IMR-90 (cell line): ENCODE data around the gene ENPP3. TPM values are rescaled to one million over a fixed set of nuclear protein-coding genes. Genes with fewer than 3 reads are reported as not detected.

Source experiments
- ATAC-seq: fragments of 200-7000 bp; cut with Tn5 transposase; 2 replicates; pipeline ENCODE4 v1.9.1; 2020; ENCODE audit warnings: low read depth, mild to moderate bottlenecking, moderate library complexity
- BruUV-seq: library from RNA; stranded (reverse); fragments of 400-500 nt; replicated peaks from 2 replicates; lab custom pipeline; 2021; lab: Mats Ljungman, UMichigan
- CTCF ChIA-PET: fragments of 300-600 bp; formaldehyde crosslinking; extraction: SDS; loops from one replicate; lab custom pipeline; 2021; ENCODE audit warnings: antibody characterized with exemption; lab: Yijun Ruan, JAX
- POLR2A ChIA-PET: fragments of 300-600 bp; sonication (Branson Sonifier 250); formaldehyde crosslinking; loops from one replicate; lab custom pipeline; 2022; ENCODE audit warnings: antibody characterized with exemption; ENCODE audit not compliant: unreplicated experiment; lab: Charles Lee
- DNase-seq: peaks from one replicate; pipeline ENCODE4 v3.0.0; 2013
- H2AFZ ChIP-seq: replicated peaks from 2 replicates; pipeline ENCODE3; 2013; ENCODE audit warnings: low read length, mild to moderate bottlenecking; ENCODE audit not compliant: poor library complexity
- H2AK5ac ChIP-seq: 2 replicates; pipeline ENCODE4 v1.6.1; 2013; ENCODE audit warnings: low read depth, low read length, inconsistent platforms
- H2AK9ac ChIP-seq: replicated peaks from 2 replicates; pipeline ENCODE3; 2013; ENCODE audit warnings: mild to moderate bottlenecking, low read depth, low read length, moderate library complexity; ENCODE audit not compliant: poor library complexity
- H2BK120ac ChIP-seq: 2 replicates; pipeline ENCODE4 v1.6.1; 2013; ENCODE audit warnings: low read depth, low read length, inconsistent platforms
- H2BK15ac ChIP-seq: 3 replicates; pipeline ENCODE4 v1.6.1; 2013; ENCODE audit warnings: low read depth, low read length, inconsistent platforms
- H2BK20ac ChIP-seq: 2 replicates; pipeline ENCODE4 v1.6.1; 2013; ENCODE audit warnings: low read depth, mild to moderate bottlenecking, inconsistent platforms, low read length, moderate library complexity
- H2BK5ac ChIP-seq: 2 replicates; pipeline ENCODE4 v1.6.1; 2013; ENCODE audit warnings: mild to moderate bottlenecking, low read depth, low read length, inconsistent platforms; ENCODE audit not compliant: poor library complexity, severe bottlenecking
- H3K14ac ChIP-seq: replicated peaks from 2 replicates; pipeline ENCODE4 v1.6.1; 2013; ENCODE audit warnings: low read depth, low read length, inconsistent platforms
- H3K18ac ChIP-seq: 2 replicates; pipeline ENCODE4 v1.6.1; 2013; ENCODE audit warnings: low read depth, low read length, control low read depth
- H3K23ac ChIP-seq: 2 replicates; pipeline ENCODE4 v1.6.1; 2013; ENCODE audit warnings: low read depth, low read length, inconsistent platforms
- H3K27ac ChIP-seq: 2 replicates; pipeline ENCODE4 v1.5.1; 2013; ENCODE audit warnings: mild to moderate bottlenecking, control low read depth, low read length; ENCODE audit not compliant: insufficient read depth
- H3K27me3 ChIP-seq: 2 replicates; pipeline ENCODE4 v1.6.1; 2013; ENCODE audit warnings: low read length; ENCODE audit not compliant: control insufficient read depth, insufficient read depth
- H3K36me3 ChIP-seq: 2 replicates; pipeline ENCODE4 v1.6.1; 2013; ENCODE audit warnings: low read length, mixed read lengths; ENCODE audit not compliant: control insufficient read depth, insufficient read depth
- H3K4ac ChIP-seq: 2 replicates; pipeline ENCODE4 v1.6.1; 2013; ENCODE audit warnings: low read depth, low read length, inconsistent platforms
- H3K4me1 ChIP-seq: 2 replicates; pipeline ENCODE4 v1.6.1; 2013; ENCODE audit warnings: low read length, mixed read lengths; ENCODE audit not compliant: control insufficient read depth, insufficient read depth
- H3K4me2 ChIP-seq: 2 replicates; pipeline ENCODE4 v1.6.1; 2013; ENCODE audit warnings: low read depth, mild to moderate bottlenecking, control low read depth, low read length, moderate library complexity
- H3K4me3 ChIP-seq: 2 replicates; pipeline ENCODE4 v1.5.1; 2013; ENCODE audit warnings: low read depth, mild to moderate bottlenecking, control low read depth, low read length, moderate library complexity; ENCODE audit not compliant: insufficient read depth
- H3K56ac ChIP-seq: 2 replicates; pipeline ENCODE4 v1.6.1; 2013; ENCODE audit warnings: low read length, inconsistent platforms; ENCODE audit not compliant: insufficient read depth; ENCODE audit errors: extremely low read depth
- H3K79me1 ChIP-seq, 2 experiments: 2 replicates each; pipeline ENCODE4 v1.6.1; 2013; ENCODE audit warnings: low read length in 2 of 2, inconsistent platforms in 1 of 2, low read depth in 1 of 2
- H3K9ac ChIP-seq: 2 replicates; pipeline ENCODE4 v1.6.1; 2013; ENCODE audit warnings: low read depth, low read length, control low read depth
- H3K9me1 ChIP-seq: 2 replicates; pipeline ENCODE4 v1.6.1; 2013; ENCODE audit warnings: low read length, inconsistent platforms; ENCODE audit not compliant: insufficient read depth
- H3K9me3 ChIP-seq: 2 replicates; pipeline ENCODE4 v1.6.1; 2013; ENCODE audit warnings: low read length; ENCODE audit not compliant: control insufficient read depth, insufficient read depth
- H4K20me1 ChIP-seq: 2 replicates; pipeline ENCODE4 v1.6.1; 2013; ENCODE audit warnings: low read length, inconsistent platforms; ENCODE audit not compliant: insufficient read depth
- H4K5ac ChIP-seq: 2 replicates; pipeline ENCODE4 v1.6.1; 2013; ENCODE audit warnings: mild to moderate bottlenecking, low read depth, low read length, control low read depth
- H4K8ac ChIP-seq, 2 experiments: 2 replicates each; pipeline ENCODE4 v1.6.1; 2013; ENCODE audit warnings: low read depth in 2 of 2, low read length in 2 of 2, control low read depth in 1 of 2, inconsistent platforms in 1 of 2
- H4K91ac ChIP-seq: 2 replicates; pipeline ENCODE4 v1.6.1; 2013; ENCODE audit warnings: low read depth, low read length, inconsistent platforms; ENCODE audit not compliant: insufficient read depth
- BHLHE40 ChIP-seq: fragments of 150-350 bp; IDR thresholded peaks from 2 replicates; pipeline ENCODE4 v1.6.1; 2016; ENCODE audit warnings: mild to moderate bottlenecking, low read depth, low read length
- FOS ChIP-seq: fragments of 150-350 bp; IDR thresholded peaks from 2 replicates; pipeline ENCODE4 v1.6.1; 2016; ENCODE audit warnings: low read depth, low read length
- MAZ ChIP-seq: IDR thresholded peaks from 2 replicates; pipeline ENCODE4 v1.6.1; 2012; ENCODE audit warnings: low read depth, mild to moderate bottlenecking, low read length, improper control_type of control experiment, moderate library complexity, borderline replicate concordance
- MXI1 ChIP-seq: IDR thresholded peaks from 2 replicates; pipeline ENCODE4 v1.6.1; 2012; ENCODE audit warnings: low read depth, mild to moderate bottlenecking, low read length, moderate library complexity, borderline replicate concordance
- NFE2L2 ChIP-seq: fragments of 150-350 bp; IDR thresholded peaks from 2 replicates; pipeline ENCODE4 v1.6.1; 2016; ENCODE audit warnings: low read depth, mild to moderate bottlenecking, low read length
- POLR2A ChIP-seq: IDR thresholded peaks from 2 replicates; pipeline ENCODE4 v1.6.1; 2012; ENCODE audit warnings: mild to moderate bottlenecking, low read depth, low read length
- RAD21 ChIP-seq: IDR thresholded peaks from 2 replicates; pipeline ENCODE4 v1.6.1; 2012; ENCODE audit warnings: low read length, improper control_type of control experiment
- SMC3 ChIP-seq: fragments of 150-350 bp; IDR thresholded peaks from 2 replicates; pipeline ENCODE4 v1.6.1; 2016; ENCODE audit warnings: low read depth, mild to moderate bottlenecking, antibody characterized with exemption, low read length, moderate library complexity
- WGBS, 2 experiments: methylation state at CpG; one replicate each; pipeline versions ENCODE4 v1.1.5 to v1.1.7; 2013; ENCODE audit warnings: missing lambda C conversion rate in 2 of 2; ENCODE audit not compliant: insufficient read length in 1 of 2; ENCODE audit errors: extremely low coverage in 2 of 2; 5-methylcytosine and 5-hydroxymethylcytosine counted together
- dilution Hi-C: fragments of 300-500 bp; cut with HindIII; formaldehyde crosslinking; loops from one replicate; pipeline ENCODE4 v1.14.3; 2018; ENCODE audit warnings: low sequenced_read_pairs; ENCODE audit not compliant: unreplicated experiment
- in situ Hi-C: fragments of 300-500 bp; cut with MboI; formaldehyde crosslinking; loops from 3 replicates; pipeline ENCODE4 v1.14.3; 2019; ENCODE audit warnings: low sequenced_read_pairs, inconsistent platforms, mixed read lengths
- intact Hi-C: fragments of 100-400 bp; cut with micrococcal nuclease; formaldehyde crosslinking; loops from 2 replicates; pipeline ENCODE4 v1.10.0; 2022
- polyA plus RNA-seq, 3 experiments: library from polyadenylated mRNA; depleted of rRNA; stranded (reverse); fragments of >200 nt; gene quantifications; 2 replicates each; pipeline ENCODE4 v1.2.3, GENCODE V29; 2012; ENCODE audit warnings: low replicate concordance in 1 of 3
- total RNA-seq: library from RNA; depleted of rRNA; stranded (reverse); fragments of >200 nt; gene quantifications from 2 replicates; pipeline ENCODE4 v1.2.3, GENCODE V29; 2012
- TF ChIP-seq, protein P1 (sequence below): fragments of 150-350 bp; IDR thresholded peaks from 2 replicates; pipeline ENCODE4 v1.6.1; 2017; ENCODE audit warnings: mild to moderate bottlenecking, antibody characterized with exemption, low read length, low read depth
- TF ChIP-seq, protein P2 (sequence below): conservative IDR thresholded peaks from 2 replicates; pipeline ENCODE4 v1.5.1; 2012; ENCODE audit warnings: mild to moderate bottlenecking, low read depth, low read length, improper control_type of control experiment
- TF ChIP-seq, protein P3 (sequence below): fragments of 150-350 bp; IDR thresholded peaks from 2 replicates; pipeline ENCODE4 v1.6.1; 2016; ENCODE audit warnings: low read depth, mild to moderate bottlenecking, low read length, moderate library complexity, borderline replicate concordance

Gene ENPP3
- total and polyA plus RNA-seq, 2 of the 4 experiments (the other 2 are of a cell fraction): under 0.01 to 0.05 TPM

DNA sequence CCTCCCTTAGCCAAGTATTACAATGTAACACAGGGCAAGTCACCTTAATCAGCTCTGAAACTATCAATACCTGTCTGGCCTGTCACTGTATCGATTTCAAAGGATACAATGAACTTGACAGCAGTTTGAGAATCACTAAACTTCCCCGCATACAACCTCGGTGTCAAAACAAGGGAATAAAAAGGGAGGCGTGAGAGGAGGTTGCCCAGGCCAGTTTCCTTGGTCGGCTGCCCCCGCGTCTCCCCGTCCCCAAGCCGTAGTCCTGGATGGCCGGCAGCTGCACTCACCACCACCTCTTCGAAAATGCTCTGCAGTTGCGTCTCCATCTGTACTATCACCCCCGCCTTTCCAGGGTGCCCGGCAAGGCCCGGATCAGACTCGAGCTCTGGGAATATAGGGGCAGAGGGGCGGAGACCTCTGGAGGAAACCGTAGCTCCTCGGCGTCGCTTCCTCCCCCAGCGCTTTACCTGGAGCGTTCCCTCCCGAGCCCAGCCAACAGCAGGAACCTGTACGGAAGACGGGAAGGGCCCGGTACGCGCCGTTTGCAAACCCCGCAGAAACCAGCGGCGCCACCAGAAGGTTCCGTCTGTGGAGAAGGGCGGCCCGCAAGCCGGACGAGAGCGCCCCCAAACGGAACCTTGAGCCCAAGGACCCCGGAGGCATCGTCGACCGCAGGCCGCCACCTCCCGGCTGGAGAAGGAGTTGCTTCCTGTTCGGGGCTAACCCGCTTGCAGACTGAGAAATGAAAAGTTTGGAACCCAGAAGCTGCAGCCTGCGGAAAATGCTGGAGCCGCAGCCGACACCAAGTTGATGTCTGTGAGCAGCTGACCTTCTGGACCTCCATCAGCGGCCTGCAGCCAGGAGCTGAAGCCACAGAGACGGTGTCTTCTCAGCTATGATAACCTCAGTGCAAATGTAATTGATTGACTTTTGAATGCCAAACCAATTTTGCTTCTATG, 9.1 kb upstream of the ENPP3 start, which contains the start of gene MED23:
Gene MED23, minus strand, starts transcription at position 519 of the 959 bp plus-strand sequence. Its CDS starts 193 bp downstream, at position 326.
- peak within 1 kb of the TSS; percentile 76 for H3K9ac ChIP-seq
- no peak within 1 kb of the TSS; the same call in 1 of the 2 replicates for H4K91ac ChIP-seq
- H2AK9ac ChIP-seq: peak within 1 kb of the TSS; percentile 92
- DNase-seq (peak; percentile 92), ATAC-seq (peak; percentile 99)
- dilution Hi-C loops (no loop called here), intact Hi-C loops (loop anchor here (1.0 kb wide), 1 partner anchor 109 kb away; no protein-coding TSS in a partner anchor), in situ Hi-C loops (no loop called here)
- H4K5ac ChIP-seq: peak within 1 kb of the TSS; percentile 60
- BruUV-seq: TSS peak; percentile 62
- H4K8ac ChIP-seq: peak within 1 kb of the TSS; percentile 90 to 93
- H3K14ac ChIP-seq: peak within 1 kb of the TSS; percentile 90
- H3K9me1 ChIP-seq: no peaks in the 10 kb centered on the region; the same call in 1 of the 2 replicates
- peaks cover 2% of the 10 kb centered on the region; the same call in 1 of the 2 replicates for H3K27me3 ChIP-seq
- peak within 1 kb of the TSS; percentile 62 for H3K27ac ChIP-seq
- H2BK120ac ChIP-seq: peak within 1 kb of the TSS; percentile 21; the same call in 1 of the 2 replicates
- peak within 1 kb of the TSS; percentile 94 for H3K56ac ChIP-seq
- H2BK15ac ChIP-seq: 0 out of 3 replicates have a peak within 1 kb of the TSS, but pooled peaks have one; percentile 15
- H2AK5ac ChIP-seq: 0 out of 2 replicates have a peak within 1 kb of the TSS, but pooled peaks have one; percentile 20
- ChIA-PET CTCF (interaction anchor here (0.6 to 2.8 kb wide), 15 partner anchors 9 to 1985 kb away, joined by 3 to 23 read pairs (median 4); partner anchors contain the start of gene ENPP3), POLR2A (interaction anchor here (0.7 kb wide), 1 partner anchor 706 kb away, joined by 3 read pairs; no protein-coding TSS in a partner anchor)
- peaks cover 5% of the 10 kb centered on the region for H3K36me3 ChIP-seq
- H3K4ac ChIP-seq: peak within 1 kb of the TSS; percentile 53
- H3K4me3 ChIP-seq: peak within 1 kb of the TSS; percentile 82
- peak within 1 kb of the TSS; percentile 15; the same call in 1 of the 2 replicates for H3K18ac ChIP-seq
- H3K4me1 ChIP-seq: no peaks in the 10 kb centered on the region
- H2BK20ac ChIP-seq: no peak within 1 kb of the TSS
- peak within 1 kb of the TSS; percentile 92 for H3K23ac ChIP-seq
- H3K9me3 ChIP-seq: no peaks in the 10 kb centered on the region
- peak within 1 kb of the TSS; percentile 98 for H2AFZ ChIP-seq
- peaks cover 6 to 19% of the 10 kb centered on the region in 2 experiments; a peak in 3 of 4 replicates for H3K79me1 ChIP-seq
- peak within 1 kb of the TSS; percentile 57 for H2BK5ac ChIP-seq
- H3K4me2 ChIP-seq: peak within 1 kb of the TSS; percentile 90
- 0% methylated on average over 22 of the region's 53 CpGs; no CpG with 5 or more reads in 1 of the 2 experiments for WGBS, 2 experiments
- no peaks in the 10 kb centered on the region for H4K20me1 ChIP-seq
- TF ChIP-seq POLR2A (peak; percentile 70; the same call in 1 of the 2 replicates), MXI1 (0 out of 2 replicates have a peak, but pooled peaks have one; percentile 49), FOS (peak; percentile 19; the same call in 1 of the 2 replicates), SMC3 (peak; percentile 73), NFE2L2 (0 out of 2 replicates have a peak, but pooled peaks have one; percentile 24), RAD21 (peak; percentile 74), MAZ (peak; percentile 90), BHLHE40 (no peak)
- TF ChIP-seq, protein P1, sequence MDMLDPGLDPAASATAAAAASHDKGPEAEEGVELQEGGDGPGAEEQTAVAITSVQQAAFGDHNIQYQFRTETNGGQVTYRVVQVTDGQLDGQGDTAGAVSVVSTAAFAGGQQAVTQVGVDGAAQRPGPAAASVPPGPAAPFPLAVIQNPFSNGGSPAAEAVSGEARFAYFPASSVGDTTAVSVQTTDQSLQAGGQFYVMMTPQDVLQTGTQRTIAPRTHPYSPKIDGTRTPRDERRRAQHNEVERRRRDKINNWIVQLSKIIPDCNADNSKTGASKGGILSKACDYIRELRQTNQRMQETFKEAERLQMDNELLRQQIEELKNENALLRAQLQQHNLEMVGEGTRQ: peak; percentile 20; the same call in 1 of the 2 replicates
- TF ChIP-seq, protein P2, sequence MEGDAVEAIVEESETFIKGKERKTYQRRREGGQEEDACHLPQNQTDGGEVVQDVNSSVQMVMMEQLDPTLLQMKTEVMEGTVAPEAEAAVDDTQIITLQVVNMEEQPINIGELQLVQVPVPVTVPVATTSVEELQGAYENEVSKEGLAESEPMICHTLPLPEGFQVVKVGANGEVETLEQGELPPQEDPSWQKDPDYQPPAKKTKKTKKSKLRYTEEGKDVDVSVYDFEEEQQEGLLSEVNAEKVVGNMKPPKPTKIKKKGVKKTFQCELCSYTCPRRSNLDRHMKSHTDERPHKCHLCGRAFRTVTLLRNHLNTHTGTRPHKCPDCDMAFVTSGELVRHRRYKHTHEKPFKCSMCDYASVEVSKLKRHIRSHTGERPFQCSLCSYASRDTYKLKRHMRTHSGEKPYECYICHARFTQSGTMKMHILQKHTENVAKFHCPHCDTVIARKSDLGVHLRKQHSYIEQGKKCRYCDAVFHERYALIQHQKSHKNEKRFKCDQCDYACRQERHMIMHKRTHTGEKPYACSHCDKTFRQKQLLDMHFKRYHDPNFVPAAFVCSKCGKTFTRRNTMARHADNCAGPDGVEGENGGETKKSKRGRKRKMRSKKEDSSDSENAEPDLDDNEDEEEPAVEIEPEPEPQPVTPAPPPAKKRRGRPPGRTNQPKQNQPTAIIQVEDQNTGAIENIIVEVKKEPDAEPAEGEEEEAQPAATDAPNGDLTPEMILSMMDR: peak; percentile 100; the same call in 1 of the 2 replicates
- TF ChIP-seq, protein P3, sequence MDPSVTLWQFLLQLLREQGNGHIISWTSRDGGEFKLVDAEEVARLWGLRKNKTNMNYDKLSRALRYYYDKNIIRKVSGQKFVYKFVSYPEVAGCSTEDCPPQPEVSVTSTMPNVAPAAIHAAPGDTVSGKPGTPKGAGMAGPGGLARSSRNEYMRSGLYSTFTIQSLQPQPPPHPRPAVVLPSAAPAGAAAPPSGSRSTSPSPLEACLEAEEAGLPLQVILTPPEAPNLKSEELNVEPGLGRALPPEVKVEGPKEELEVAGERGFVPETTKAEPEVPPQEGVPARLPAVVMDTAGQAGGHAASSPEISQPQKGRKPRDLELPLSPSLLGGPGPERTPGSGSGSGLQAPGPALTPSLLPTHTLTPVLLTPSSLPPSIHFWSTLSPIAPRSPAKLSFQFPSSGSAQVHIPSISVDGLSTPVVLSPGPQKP: no peak
